Epithelial cell of alveolus of lung (primary cell): Measurements from ENCODE around the gene MCL1. TPM values are rescaled to one million over a fixed set of nuclear protein-coding genes. Genes with fewer than 3 reads are reported as not detected.

Experiments used
- total RNA-seq: library from RNA; depleted of rRNA; stranded (reverse); fragments of >200 nt; gene quantifications from 2 replicates; pipeline ENCODE4 v1.2.1, GENCODE V29; 2015

MCL1 gene
- 187 and 309 TPM in 2 replicates for total RNA-seq

GRCh38 chr1:150579110-150579944 is at the start of gene MCL1:
TSS of gene MCL1 (minus strand) at chr1:150579610. CDS start at chr1:150579530, 80 bp downstream.

GRCh38 chr1:150548632-150549495 is 30.5 kb downstream of the MCL1 start, which contains the start of gene ADAMTSL4:
TSS of gene ADAMTSL4 (plus strand) at chr1:150549408. CDS start at chr1:150552289, 2,881 bp downstream.

Other genes starting within 250 kb of the MCL1 start
- gene RPRD2, start 215.5 kb downstream of the MCL1 start, total RNA-seq = 8.5 and 17.6 TPM in 2 replicates
- gene TARS2, start 92.2 kb downstream of the MCL1 start, total RNA-seq = 16.7 and 17.0 TPM in 2 replicates
- 35.9 and 77.4 TPM in 2 replicates for gene ECM1, start 71.5 kb downstream of the MCL1 start, total RNA-seq
- gene FALEC, start 63.9 kb downstream of the MCL1 start, total RNA-seq = not detected in 2 replicates
- gene ADAMTSL4, start 30.2 kb downstream of the MCL1 start, total RNA-seq = 9.4 and 70.6 TPM in 2 replicates
- 80.5 and 123 TPM in 2 replicates for gene ENSA, start 50.0 kb upstream of the MCL1 start, total RNA-seq
- gene GOLPH3L, start 117.5 kb upstream of the MCL1 start, total RNA-seq = 16.0 and 18.1 TPM in 2 replicates
- 0.26 TPM in 1 of 2 replicates, not detected in the other for gene HORMAD1, start 141.3 kb upstream of the MCL1 start, total RNA-seq
- gene CTSS, start 186.2 kb upstream of the MCL1 start, total RNA-seq = 2.2 and 25.2 TPM in 2 replicates
- gene CTSK, start 228.7 kb upstream of the MCL1 start, total RNA-seq = 27.4 and 136 TPM in 2 replicates